Nephron progenitor cell (in vitro differentiated cells): ENCODE measurements around the gene POFUT2.
A peak's percentile ranks its signal among the peaks of the same experiment; 100 is the strongest.

Experiments used
- DNase-seq: peaks from one replicate; pipeline ENCODE4 v3.0.0; 2021
- H3K27ac Mint-ChIP-seq: 2 replicates; pipeline ENCODE4 v1.8.0; 2021; ENCODE audit warnings: mild to moderate bottlenecking, moderate library complexity, mixed read lengths
- H3K27me3 Mint-ChIP-seq: 2 replicates; pipeline ENCODE4 v1.8.0; 2021; ENCODE audit warnings: mild to moderate bottlenecking, low read depth, mixed read lengths; ENCODE audit not compliant: poor library complexity
- H3K36me3 Mint-ChIP-seq: 2 replicates; pipeline ENCODE4 v1.8.0; 2021; ENCODE audit warnings: low read depth, mixed read lengths
- H3K4me1 Mint-ChIP-seq: 2 replicates; pipeline ENCODE4 v1.8.0; 2021; ENCODE audit warnings: mixed read lengths
- H3K4me3 Mint-ChIP-seq: 2 replicates; pipeline ENCODE4 v1.8.0; 2021; ENCODE audit warnings: mild to moderate bottlenecking, moderate library complexity, mixed read lengths
- H3K9me3 Mint-ChIP-seq: 2 replicates; pipeline ENCODE4 v1.8.0; 2021; ENCODE audit warnings: mild to moderate bottlenecking, moderate library complexity, mixed read lengths
- CTCF ChIP-seq: fragments of 200-600 bp; sonication (generic); IDR thresholded peaks from 2 replicates; pipeline ENCODE4 v1.5.0; 2021; ENCODE audit warnings: antibody characterized with exemption

The POFUT2 gene

GRCh38 chr21:45287438-45288391 lies at the start of gene POFUT2:
TSS of gene POFUT2 (minus strand) at chr21:45287895. CDS start at chr21:45287871, 24 bp downstream.
- Mint-ChIP-seq H3K36me3 (peaks cover 34% of the 10 kb centered on the region), H3K4me3 (peak within 1 kb of the TSS; percentile 84), H3K27me3 (no peaks in the 10 kb centered on the region), H3K9me3 (no peaks in the 10 kb centered on the region), H3K4me1 (peaks cover 34% of the 10 kb centered on the region), H3K27ac (peak within 1 kb of the TSS; percentile 97)
- DNase-seq, result peak; percentile 100
- no peak for TF ChIP-seq CTCF

GRCh38 chr21:45336870-45337269 lies 49.2 kb upstream of the POFUT2 start:
- no peak overlapping the region for H3K27ac Mint-ChIP-seq

GRCh38 chr21:45336535-45336810 lies 48.8 kb upstream of the POFUT2 start:
- no peak overlapping the region for H3K27ac Mint-ChIP-seq
- no peak overlapping the region for H3K4me3 Mint-ChIP-seq
- TF ChIP-seq CTCF, result no peak
- H3K9me3 Mint-ChIP-seq, result peaks cover 7% of the 10 kb centered on the region
- H3K4me1 Mint-ChIP-seq, result peaks cover 46% of the 10 kb centered on the region
- no peak for DNase-seq
- H3K27me3 Mint-ChIP-seq, result peaks cover 22% of the 10 kb centered on the region
- H3K36me3 Mint-ChIP-seq, result peaks cover 5% of the 10 kb centered on the region

More at GRCh38 chr21:45336870-45337269, 49.2 kb upstream of the POFUT2 start:
- no peak for DNase-seq
- Mint-ChIP-seq H3K36me3 (peaks cover 5% of the 10 kb centered on the region), H3K9me3 (peaks cover 11% of the 10 kb centered on the region), H3K27me3 (peaks cover 22% of the 10 kb centered on the region), H3K4me3 (no peak overlapping the region), H3K4me1 (peaks cover 42% of the 10 kb centered on the region)
- no peak for TF ChIP-seq CTCF

- Mint-ChIP-seq H3K27me3 (peaks cover 22% of the 10 kb centered on the region), H3K36me3 (peaks cover 5% of the 10 kb centered on the region)
- no peak for DNase-seq
Observed at GRCh38 chr21:45335761-45336534, 48.3 kb upstream of the POFUT2 start.

GRCh38 chr21:45335151-45335760 lies 47.6 kb upstream of the POFUT2 start:
- H3K27me3 Mint-ChIP-seq, result peaks cover 22% of the 10 kb centered on the region
- peaks cover 51% of the 10 kb centered on the region for H3K4me1 Mint-ChIP-seq
- DNase-seq, result no peak
- H3K36me3 Mint-ChIP-seq, result no peaks in the 10 kb centered on the region
- no peak overlapping the region for H3K27ac Mint-ChIP-seq
- no peaks in the 10 kb centered on the region for H3K9me3 Mint-ChIP-seq
- no peak for TF ChIP-seq CTCF
- H3K4me3 Mint-ChIP-seq, result no peak overlapping the region

More at GRCh38 chr21:45335761-45336534, 48.3 kb upstream of the POFUT2 start:
- peaks cover 51% of the 10 kb centered on the region for H3K4me1 Mint-ChIP-seq
- TF ChIP-seq CTCF, result no peak
- no peak overlapping the region for H3K27ac Mint-ChIP-seq
- no peak overlapping the region for H3K4me3 Mint-ChIP-seq
- peaks cover 4% of the 10 kb centered on the region for H3K9me3 Mint-ChIP-seq
